NCI-H345 treated with DMSO at 0.1 percent for 48 hours (cell line): ENCODE results near the gene WDR59.
A peak's percentile ranks its signal among the peaks of the same experiment; 100 is the strongest.
"Not testable (repeated sequence)": the region's sequence is repeated elsewhere in the genome, so short reads cannot be mapped to it uniquely, and the experiment has no call there.

ENCODE experiments used
- DNase-seq: peaks from one replicate; lab custom pipeline; 2025; ENCODE audit not compliant: unreplicated experiment; lab: John Stamatoyannopoulos, UW

WDR59 gene

DNA sequence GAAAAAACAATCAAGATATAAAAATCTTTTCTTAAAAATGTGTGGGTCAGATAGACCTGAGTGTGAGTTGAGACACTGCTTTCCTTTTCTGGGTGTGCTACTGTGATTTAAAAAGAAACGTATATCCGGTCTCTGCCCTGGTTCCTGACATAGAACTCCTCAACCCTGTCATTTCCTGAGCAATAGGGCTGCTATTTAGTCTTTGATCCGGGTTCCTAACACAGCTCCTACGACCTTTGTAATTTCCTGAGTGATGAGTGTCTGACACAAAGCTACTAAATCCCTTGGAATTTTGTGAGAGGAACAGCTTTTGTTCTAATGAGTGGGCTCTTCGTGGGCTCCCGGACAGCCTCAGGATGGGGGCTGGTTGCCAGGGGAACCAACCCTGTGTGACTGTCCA lies 116.4 kb downstream of the WDR59 start:
- DNase-seq: no peak

DNA sequence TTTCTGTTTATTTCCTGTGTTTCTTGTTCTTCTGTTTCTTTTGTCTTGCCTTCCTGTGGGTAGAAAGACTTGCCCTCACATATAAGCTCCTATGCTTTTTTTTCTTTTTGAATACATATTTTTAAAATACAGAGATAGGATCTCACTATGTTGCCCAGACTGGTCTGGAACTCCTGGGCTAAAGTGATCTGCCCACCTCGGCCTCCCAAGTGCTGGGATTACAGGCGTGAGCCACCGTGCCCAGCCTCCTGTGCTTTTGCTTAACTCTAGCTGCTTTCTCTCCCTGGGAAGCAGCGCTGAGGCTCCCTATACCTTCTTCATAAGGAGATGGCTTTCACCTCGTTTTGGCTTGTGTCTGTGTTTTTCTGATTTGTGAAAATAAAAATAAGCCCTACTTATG lies 116.9 kb downstream of the WDR59 start:
- DNase-seq: no peak

DNA sequence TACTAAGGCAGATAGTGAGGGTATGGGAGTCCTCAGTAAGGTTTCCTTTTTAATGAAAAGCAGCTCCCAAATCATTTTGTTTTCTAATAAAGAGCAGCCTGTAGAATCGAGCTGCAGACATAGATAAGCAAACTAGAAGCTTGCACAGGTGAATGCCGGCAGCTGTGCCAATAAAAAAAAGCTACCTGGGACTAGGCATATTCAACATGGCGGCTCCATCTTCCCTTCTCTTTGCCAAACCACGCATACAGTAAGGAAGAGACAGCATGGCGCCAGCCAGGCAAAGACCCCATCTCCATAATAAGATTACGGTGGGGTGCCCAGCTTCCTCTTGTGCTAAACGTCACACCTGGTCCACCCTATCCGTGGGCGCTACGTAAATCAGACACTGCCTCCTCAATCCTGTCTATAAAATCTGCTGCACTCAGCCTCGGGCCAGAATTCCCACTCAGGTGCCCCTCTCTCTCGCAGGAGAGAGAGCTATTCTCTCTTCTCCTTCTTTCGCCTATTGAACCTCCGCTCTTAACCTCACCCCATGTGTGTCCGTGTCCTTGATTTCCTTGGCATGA lies 117.6 kb downstream of the WDR59 start:
- DNase-seq: no peak

DNA sequence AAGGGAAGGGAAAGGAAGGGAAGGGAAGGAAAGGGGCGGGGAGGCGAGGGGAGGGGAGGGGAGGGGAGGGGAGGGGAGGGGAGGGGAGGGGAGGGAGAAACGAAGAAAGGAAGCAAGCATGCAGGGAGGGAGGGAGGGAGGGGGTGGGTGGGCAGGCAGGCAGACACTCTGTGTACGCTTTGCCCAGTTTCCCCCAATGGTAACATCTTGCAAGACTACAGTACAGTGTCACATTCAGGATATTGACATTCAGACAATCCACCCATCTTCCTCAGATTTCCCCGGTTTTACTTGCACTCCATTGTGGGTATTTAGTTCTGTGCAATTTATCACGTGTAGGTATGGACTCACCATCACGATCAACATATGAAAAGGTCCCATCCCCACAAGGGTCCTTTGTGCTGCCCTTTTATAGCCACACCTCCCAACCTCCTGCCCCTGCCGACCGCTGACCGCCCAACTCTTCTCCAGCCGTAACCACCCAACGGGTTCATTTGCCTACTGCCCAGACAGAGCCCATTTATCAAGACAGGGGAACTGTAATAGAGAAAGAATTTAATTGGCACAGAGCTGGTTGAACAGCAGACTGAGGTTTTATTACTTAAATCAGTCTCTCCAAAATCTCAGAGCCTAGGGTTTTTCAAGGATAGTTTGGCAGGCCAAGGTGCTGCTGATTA lies 118.9 kb downstream of the WDR59 start:
- no peak for DNase-seq

DNA sequence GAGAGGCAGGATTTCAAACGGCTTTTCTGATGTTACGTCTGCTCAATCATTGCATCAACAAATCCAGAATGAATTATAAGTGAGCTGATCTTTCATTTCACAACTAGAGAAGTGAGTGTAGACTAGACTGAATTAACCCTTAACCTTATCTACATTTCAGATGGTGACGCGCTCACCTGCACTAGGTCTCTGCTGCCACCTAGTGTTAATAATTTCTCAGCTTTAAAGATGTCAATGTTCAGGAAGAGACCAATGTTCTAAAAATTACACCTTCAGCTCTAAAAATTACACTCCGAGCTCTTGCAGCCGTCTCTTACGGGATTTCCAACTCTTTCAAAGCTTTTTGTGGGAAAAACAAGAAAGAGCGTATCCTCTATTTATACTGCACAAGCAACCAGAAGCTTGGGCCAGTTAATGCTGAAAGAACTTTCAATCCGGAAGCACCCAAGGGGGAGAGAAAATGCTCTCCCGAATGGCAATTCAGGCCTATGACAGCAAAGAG lies 122.1 kb downstream of the WDR59 start:
- DNase-seq: peak; percentile 18

DNA sequence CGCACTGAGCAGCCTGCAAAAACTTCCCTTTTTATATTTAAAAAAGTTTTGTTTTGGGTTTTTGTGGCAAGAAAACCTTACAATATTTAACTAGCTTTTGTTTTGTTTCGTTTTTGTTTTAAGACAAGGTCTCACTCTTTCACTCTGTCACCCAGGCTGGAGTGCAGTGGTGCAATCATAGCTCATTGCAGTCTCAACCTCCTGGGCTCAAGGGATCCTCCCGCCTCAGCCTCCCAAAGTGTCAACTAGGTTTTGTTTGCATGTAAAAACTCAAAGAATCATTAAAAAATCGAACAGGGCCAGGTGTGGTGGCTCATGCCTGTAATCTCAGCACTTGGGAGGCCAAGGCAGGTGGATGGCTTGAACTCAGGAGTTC lies 132.4 kb downstream of the WDR59 start:
- no peak for DNase-seq

DNA sequence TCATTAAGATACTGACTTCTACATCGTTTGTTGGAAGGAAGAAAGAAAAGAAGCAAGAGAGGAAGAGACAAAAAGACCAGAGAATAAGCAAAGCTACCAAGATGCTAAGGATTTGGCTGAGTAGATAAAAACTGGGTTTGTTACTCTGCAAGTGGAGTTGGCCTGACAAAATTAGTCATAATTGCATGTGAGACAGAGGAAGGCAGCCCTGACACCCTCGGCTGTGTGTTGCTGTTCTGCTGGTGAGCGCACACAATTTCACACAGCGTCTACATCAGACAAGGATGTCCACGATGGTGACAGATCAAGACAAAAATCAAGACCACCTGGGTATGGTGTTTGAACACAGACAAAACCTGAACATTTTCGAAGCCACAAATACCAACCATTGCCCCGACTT lies 134.9 kb downstream of the WDR59 start:
- DNase-seq: no peak

DNA sequence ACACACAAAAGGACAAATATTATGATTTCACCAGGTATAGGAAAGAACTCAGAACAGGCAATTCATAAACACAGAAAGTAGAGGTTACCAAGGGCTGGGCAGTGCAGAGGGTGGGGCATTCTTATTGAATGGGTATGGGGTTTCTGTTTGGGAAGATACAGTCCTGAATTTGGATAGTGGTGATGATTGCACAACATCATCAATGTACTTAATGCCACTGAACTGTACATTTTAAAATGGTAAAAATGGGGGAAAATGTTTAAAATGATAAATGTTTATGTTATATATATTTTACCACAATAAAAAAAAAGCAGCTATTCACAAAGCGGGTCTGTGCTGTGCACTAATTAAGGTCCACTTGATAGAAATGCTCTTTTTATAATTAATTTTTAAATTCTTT lies 137.7 kb downstream of the WDR59 start:
- DNase-seq: no peak

DNA sequence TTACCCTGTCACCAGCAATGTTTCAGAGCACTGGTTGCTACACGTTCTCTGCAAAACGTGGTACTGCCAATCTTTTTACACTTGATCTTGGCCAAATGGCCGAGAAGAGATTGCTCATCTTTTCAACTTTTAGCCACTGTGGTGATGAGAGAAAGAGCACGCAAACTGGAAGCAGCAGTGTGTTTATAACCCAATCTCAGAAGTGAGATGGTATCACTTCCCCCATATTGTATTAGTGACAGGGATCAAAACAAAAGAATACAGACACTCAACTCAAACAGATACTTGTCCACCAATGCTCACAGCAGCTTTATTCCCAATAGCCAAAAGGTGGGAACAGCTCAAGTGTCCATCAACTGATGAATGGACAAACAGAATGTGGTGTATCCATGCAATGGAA lies 138.2 kb downstream of the WDR59 start:
- DNase-seq: no peak

DNA sequence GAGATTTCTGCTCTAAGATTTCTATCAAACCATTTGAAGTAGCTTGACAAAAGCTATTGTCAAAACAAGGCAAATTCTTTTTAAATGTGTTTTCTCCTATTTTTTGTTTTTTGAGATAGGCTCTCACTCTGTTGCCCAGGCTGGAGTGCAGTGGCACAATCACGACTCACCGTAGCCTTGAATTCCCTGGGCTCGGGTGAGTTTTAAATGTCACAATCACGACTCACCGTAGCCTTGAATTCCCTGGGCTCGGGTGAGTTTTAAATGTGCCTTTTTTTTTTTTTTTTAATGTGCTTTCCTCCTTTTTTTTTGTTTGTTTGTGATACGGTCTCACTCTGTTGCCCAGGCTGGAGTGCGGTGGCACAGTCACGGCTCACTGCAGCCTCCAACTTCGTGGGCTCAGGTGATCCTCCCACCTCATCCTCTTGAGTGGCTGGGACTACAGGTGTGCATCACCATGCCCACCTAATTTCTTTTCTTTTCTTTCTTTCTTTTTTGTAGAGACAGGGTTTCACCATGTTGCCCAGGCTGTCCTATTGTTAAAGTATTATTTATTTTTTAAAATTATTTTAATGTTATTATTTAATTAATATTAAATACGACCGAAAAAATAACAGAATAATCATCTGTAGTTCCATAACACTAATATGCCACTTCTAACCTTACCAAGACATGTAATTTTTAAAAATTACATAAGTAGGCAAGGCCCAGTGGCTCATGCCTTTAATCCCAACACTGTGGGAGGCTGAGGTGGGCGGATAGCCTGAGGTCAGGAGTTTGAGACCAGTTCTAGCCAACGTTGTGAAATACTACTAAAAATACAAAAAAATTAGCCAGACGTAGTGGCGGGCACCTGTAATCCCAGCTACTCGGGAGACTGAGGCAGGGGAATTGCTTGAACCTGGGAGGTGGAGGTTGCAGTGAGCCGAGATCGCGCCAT lies 140.6 kb downstream of the WDR59 start:
- DNase-seq: no peak

DNA sequence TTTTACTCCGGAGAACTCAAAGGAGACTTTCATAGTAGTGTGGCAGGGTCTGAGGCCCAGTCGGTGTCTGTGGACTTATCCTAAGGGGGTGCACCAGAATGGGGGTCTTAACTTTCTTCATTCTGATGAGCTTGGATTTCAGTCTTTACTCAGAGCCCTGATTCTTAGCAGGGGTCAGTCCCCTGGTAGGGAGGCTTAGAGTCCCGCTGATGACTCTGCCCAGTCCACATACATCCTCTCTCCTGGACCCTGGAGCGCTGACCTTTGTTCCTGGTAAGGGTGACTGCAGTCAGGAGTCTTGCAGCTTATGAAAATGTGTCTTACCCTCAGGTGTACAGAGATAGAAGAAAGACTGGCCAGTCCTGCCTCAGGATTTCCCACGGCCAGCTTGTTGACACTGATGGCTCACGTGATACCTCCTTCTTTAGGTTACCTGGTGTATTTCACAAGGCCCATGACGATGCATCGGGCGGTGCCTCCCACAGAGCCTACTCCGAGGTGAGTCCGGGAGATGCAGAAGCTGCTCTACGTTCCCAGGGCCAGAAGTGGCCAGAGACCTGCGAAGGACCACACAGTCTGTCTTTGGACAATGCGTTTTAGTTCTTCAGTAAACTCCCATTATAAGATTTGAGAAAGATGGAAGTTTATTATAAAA lies 141.4 kb downstream of the WDR59 start:
- not testable (repeated sequence) for DNase-seq

DNA sequence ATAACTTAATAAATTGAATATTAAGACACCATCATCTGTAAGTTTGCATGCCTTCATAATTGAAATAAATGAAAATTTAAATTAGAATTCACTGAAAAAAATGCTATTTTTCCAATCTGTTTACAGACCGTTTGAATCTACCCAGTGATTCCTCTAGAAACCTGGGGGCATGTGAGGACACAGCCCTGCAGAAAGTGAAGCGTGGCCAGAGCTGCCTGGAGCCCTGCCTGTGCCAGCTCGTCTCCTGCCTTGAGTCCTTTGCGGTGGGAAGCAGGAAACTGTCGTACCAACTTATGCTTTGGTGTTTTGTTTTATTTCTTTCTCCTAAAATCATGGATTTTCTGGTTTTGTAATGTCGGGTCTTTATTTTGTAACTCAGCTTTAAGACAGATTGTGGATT lies 142.5 kb downstream of the WDR59 start:
- no peak for DNase-seq

DNA sequence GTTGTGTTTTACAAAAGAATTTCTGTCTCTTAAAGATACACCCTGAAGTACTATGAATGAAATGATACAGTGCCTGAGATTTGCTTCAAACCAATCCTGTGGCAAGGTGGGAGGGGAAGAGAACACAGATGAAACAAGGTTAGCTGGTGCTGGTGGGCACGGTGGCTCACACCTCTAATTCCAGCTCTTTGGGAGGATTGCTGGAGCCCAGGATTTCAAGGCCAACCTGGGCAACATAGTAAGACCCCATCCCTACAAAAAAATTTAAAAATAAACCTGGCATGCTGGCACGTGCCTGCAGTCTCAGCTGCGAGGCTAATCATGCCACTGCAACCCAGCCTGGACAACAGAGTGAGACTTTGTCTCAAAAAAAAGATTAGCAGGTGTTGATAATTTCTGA lies 143.0 kb downstream of the WDR59 start:
- no peak for DNase-seq

DNA sequence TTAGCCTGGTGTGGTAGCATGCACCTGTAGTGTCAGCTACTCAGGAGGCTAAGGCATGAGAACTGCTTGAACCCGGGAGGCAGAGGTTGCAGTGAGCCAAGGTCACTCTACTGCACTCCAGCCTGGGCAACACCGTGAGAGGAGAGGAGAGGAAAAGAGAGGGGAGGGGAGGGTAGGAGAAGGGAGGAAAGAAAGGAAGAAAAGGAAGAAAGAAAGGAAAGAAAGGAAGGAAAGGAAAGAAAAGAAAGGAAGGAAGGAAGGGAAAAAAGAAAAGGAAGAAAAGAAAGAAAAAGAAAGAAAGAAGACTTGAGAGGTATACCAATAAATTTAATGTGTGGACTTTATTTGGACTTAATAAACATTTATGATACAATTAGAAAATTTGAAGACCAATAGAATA lies 143.5 kb downstream of the WDR59 start:
- DNase-seq: no peak

DNA sequence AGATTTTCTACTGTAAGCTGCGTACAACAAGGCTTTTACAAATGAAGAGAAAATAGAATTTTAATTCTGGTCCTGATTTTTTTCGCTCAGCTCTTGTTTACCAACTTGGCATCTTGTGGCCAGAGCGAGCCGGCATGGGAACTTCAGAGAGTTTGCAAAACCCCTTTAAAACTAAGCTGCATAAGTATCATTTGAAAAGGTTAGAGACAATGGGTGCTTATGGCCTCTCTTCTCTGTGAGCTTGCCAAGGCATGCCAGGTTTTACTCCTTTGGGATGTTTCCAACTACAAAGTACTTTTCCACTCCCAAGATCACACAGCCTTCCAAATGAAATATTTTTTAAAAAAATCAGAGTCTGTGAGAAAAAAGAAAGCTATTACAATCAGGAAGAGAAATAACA lies 147.9 kb downstream of the WDR59 start:
- peak; percentile 57 for DNase-seq

DNA sequence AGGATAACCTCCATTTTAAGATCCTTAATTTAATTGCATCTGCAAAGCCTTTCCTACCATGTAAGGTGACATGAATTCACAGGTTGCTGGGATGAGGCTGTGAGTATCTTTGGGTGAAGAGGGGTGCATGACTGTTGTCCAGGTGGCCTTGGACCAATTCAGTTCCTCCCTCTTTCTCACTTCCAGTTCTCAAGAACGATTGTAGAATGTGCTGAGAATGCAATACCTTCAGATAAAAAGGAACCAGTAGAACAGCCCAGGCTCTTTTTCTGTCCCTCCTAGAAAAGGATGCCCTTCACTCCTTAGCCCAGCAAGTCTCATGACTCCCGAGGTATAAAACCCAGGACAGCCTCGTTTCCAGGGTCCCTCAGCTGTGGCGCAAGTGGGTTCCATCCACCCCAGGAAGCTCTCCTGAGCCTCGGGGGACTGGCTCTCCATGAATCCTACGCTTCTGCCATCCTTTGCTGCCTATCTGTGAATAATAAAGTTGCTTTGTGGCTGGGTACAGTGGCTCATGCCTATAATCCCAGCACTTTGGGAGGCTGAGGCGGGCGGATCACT lies 148.7 kb downstream of the WDR59 start:
- DNase-seq: no peak

DNA sequence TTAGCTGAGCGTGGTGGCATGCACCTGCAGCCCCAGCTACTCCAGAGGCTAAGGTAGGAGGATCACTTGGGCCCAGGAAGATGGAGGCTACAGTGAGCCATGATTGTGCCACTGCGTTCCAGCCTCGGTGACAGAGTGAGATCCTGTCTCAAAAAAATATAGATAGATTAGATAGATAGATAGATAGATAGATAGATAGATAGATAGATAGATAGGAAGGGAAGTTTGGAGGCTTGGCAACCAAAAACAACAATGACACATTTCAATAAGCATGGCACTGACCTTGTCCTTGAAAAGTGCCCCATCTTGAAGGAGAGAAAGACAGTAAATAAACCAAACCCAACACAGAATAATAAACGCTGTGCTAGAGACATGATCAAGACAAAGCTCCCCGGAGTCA lies 152.7 kb downstream of the WDR59 start:
- no peak for DNase-seq

DNA sequence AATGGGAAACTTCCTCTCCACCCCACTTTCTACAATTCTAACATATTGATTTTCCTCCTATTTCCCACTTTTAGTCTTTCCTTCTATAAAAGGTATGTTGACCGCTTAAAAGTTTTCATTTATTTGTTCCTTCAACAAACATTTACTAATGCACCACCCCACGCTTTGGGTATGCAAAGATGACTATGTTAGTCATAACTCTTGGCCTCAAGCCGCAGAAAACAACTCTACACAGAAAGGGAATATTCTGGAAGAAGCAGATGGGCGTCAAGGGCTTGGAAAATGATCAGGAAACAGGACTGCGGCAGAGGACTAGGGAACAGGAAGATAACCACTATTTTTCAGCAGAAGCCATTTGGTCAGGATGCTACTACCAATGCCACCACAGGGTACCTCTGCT lies 153.5 kb downstream of the WDR59 start:
- DNase-seq: no peak

DNA sequence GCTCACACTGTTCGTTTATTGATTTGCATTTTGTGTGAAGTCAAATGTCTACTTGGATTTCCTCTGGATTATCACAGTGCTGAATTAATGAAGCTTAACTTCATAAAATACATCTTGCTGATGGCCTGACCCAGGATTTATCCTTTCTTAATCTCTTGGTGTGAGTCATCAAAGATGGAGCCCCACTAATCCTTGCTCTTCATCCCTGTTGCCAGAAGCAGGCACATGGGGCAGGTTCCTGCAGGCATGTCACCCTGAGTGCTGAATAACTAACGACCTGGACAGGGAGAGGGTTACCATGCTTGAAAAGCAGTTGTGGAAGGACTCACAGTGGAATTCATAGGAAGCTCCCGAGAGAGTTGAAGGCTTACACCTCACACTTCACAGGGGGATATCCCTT lies 154.3 kb downstream of the WDR59 start:
- no peak for DNase-seq

DNA sequence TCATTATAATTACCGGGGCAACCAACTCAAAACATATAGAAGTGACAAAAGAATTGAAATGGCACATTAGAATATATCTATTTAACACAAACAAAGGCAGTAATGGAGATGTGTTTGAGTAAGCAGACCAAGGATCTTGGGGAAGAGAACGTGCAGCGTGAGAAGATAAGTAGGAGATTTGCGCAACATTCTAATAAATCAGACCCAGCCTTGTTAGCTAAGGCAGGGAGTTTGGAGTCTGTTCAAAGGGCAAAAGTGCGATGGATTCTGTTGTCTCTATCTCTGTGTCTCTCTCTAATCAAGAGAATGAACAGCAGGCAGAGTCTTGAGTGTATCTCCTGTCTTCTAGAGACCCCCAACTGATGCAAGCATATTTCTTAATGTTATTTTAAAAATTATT lies 155.3 kb downstream of the WDR59 start:
- DNase-seq: no peak

DNA sequence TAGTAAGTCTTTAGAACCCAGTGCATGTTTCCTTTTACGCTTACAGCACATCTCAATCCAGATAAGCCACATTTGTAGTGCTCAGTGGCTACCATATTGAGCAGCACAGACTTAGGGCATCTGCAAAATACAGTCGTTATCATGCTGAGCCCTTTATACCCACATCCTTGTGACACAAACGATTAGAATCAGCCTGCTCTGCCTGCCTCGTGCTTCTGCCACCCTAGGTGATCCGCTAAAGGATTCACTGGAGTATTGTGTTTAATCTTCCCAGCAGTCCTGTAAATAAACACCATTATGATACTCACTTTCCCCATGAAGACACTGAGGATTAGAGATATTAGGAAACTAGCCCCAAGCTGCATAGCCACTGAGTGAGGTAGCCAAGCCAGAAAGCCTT lies 159.0 kb downstream of the WDR59 start:
- peak; percentile 35 for DNase-seq
